Sigmoid colon (tissue), 4 donors: ENCODE measurements around the gene DMTF1.

Experiments used
- EP300 ChIP-seq, 4 donors: sonication (generic); formaldehyde crosslinking; IDR thresholded peaks; one replicate each; pipeline ENCODE4 v1.6.1; 2017; ENCODE audit warnings: antibody characterized with exemption in 4 of 4
- POLR2A ChIP-seq, 2 donors: fragments of 450-650 bp; IDR thresholded peaks; one replicate each; pipeline ENCODE4 v1.6.1; 2016; ENCODE audit warnings: antibody characterized with exemption in 2 of 2, mild to moderate bottlenecking in 2 of 2, moderate library complexity in 2 of 2
- POLR2AphosphoS5 ChIP-seq, 4 donors: sonication (generic); formaldehyde crosslinking; IDR thresholded peaks; one replicate each; pipeline ENCODE4 v1.6.1; 2017; ENCODE audit warnings: antibody characterized with exemption in 4 of 4
- TF ChIP-seq, protein P1 (sequence below), 4 experiments: fragments of 450-650 bp in 3 of 4; fragments of 200-600 bp in 1 of 4; IDR thresholded peaks; one replicate each; pipeline ENCODE4 v1.5.1; 2016 to 2019; ENCODE audit warnings: antibody characterized with exemption in 4 of 4, mild to moderate bottlenecking in 3 of 4, moderate library complexity in 2 of 4

DNA sequence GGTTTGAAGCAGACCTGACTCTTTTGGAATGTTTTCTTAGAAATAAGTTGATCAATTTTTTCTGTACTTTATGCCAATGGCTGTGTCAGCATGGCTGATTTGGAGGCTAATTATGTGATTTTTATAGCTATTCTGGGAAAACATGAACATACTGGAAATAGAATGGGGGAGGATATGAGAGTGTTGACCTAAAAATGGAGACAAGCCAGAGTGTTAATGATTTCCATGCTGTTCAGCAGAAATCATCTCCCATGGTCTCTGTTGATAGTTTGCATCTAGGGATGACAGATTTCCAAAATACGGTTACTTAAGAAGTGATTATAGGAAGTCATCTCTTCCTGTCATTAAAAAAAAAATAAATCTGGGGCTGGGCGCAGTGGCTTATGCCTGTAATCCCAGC is 32.7 kb upstream of the DMTF1 start:
- TF ChIP-seq EP300 (IDR thresholded peaks at IDR 0.05) (no peak), POLR2A (IDR thresholded peaks at IDR 0.05) (no peak), POLR2AphosphoS5 (IDR thresholded peaks at IDR 0.05) (no peak)
- TF ChIP-seq, protein P1, sequence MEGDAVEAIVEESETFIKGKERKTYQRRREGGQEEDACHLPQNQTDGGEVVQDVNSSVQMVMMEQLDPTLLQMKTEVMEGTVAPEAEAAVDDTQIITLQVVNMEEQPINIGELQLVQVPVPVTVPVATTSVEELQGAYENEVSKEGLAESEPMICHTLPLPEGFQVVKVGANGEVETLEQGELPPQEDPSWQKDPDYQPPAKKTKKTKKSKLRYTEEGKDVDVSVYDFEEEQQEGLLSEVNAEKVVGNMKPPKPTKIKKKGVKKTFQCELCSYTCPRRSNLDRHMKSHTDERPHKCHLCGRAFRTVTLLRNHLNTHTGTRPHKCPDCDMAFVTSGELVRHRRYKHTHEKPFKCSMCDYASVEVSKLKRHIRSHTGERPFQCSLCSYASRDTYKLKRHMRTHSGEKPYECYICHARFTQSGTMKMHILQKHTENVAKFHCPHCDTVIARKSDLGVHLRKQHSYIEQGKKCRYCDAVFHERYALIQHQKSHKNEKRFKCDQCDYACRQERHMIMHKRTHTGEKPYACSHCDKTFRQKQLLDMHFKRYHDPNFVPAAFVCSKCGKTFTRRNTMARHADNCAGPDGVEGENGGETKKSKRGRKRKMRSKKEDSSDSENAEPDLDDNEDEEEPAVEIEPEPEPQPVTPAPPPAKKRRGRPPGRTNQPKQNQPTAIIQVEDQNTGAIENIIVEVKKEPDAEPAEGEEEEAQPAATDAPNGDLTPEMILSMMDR (IDR thresholded peaks at IDR 0.05), result no peak
